SH-SY5Y (cell line): ENCODE data around the gene DEAF1.

ENCODE experiments used
- GATA2 ChIP-seq: IDR thresholded peaks from 2 replicates; pipeline ENCODE4 v1.6.1; 2011; ENCODE audit warnings: mild to moderate bottlenecking, low read depth, low read length
- GATA3 ChIP-seq: IDR thresholded peaks from 2 replicates; pipeline ENCODE4 v1.6.1; 2011; ENCODE audit warnings: low read depth, mild to moderate bottlenecking, low read length, moderate library complexity

GRCh38 chr11:607971-608659 lies 86.9 kb downstream of the DEAF1 start:
- no peak for TF ChIP-seq GATA2
- TF ChIP-seq GATA3, result no peak
